Embryonic facial prominence (tissue), 1 donor: ENCODE data around the gene C4A.
"Not testable (repeated sequence)": the region's sequence is repeated elsewhere in the genome, so short reads cannot be mapped to it uniquely, and the experiment has no call there.

Source experiments
- DNase-seq: peaks from one replicate; pipeline ENCODE4 v3.0.0-alpha.2; 2016; ENCODE audit errors: extremely low spot score

C4A gene

GRCh38 chr6:32022100-32022499, 40.2 kb downstream of the C4A start:
- not testable (repeated sequence) for DNase-seq

DNA sequence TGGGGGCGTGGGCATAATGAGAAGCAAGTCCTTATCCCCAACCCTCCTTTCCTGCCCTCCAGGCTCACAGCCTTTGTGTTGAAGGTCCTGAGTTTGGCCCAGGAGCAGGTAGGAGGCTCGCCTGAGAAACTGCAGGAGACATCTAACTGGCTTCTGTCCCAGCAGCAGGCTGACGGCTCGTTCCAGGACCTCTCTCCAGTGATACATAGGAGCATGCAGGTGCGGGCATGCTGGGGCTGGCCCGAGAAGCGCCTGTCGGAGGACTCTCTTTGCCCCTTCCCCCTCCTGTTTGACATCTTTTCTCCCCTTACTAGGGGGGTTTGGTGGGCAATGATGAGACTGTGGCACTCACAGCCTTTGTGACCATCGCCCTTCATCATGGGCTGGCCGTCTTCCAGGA, 46.8 kb downstream of the C4A start:
- DNase-seq = not testable (repeated sequence)

GRCh38 chr6:32029553-32029952, 47.7 kb downstream of the C4A start:
- DNase-seq = not testable (repeated sequence)

DNA sequence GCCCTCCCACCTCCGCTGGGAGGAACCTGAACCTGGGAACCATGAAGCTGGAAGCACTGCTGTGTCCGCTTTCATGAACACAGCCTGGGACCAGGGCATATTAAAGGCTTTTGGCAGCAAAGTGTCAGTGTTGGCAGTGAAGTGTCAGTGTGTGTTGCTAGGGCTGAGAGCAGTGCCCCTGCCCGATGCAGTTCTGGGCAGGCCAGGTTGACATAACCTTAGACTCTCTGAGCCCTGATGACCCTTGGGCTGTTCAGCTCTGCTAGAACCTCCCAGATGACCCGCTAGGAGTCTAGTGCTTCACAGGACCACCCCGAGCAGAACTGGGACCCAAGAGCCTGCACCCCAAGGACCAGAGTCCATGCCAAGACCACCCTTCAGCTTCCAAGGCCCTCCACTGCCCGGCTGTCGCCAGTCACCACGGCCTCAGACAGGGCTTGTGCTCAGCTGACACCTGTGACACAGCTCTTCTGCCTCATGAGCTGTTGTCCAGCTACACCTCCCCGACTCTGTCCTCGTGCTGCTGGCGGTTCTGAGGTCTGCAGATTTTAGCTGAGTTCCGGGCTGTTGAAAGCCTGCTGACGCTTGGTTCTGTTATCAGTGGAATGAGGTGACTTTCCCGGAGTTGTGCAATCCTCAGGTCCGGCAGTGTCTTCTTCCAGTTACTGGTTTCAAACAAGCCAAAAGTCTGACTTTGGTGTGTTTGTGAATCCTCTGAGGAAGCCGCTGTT, 53.6 kb downstream of the C4A start:
- DNase-seq = not testable (repeated sequence)

DNA sequence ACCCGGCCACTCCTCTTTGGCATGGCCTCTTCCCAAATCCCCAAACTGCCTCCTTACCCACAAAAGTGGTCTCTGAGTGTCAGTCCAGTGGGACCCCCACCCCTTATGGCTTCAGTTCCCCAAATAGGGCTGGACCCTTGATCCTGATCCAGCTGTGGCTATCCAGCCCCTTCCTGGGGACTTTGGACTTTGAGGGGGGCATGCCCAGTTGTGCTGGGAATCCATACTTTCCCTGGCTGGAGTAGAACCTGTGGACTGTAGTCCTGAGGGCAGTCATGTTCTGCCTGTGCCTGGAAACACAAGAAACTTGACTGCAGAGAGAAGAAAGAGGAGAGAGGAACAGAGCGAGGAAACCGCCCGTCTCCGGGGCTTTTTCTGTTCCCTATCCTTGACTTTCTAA, 55.3 kb downstream of the C4A start:
- DNase-seq = not testable (repeated sequence)

DNA sequence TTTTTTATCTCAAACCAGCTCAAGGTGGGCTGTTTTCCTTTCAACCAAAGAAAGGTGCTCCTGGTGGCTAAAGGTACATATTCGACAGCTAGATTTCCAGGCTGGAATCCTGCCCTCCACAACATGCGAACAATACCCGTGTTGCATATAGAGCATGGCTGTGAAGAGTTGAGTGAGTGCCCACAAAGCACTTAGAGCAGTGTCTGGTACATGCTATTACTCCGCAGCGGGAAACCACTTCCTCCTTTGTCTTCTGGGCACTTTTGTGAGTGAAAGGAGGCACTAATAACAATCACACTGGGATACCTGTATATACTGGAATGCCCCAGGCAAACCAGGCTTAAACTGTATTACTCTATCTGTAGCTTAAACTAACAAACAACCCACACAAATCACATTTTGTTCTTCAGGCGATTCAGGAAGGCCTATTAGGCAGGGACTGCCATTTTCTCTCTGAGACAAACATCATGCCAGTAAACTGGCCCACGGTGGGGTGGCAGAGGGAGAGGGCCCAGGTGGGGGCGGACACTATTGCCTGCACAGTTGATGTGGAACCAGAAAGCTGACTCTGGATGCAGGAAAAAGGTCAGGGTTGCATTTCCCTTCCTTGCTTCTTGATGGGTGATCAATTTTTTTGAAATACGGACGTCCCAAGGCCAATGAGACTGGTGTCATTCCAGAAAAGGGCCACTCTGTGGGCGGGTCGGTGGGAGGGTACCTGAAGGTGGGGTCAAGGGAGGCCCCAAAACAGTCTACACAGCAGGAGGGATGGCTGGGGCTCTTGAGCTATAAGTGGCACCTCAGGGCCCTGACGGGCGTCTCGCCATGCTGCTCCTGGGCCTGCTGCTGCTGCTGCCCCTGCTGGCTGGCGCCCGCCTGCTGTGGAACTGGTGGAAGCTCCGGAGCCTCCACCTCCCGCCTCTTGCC, 56.0 kb downstream of the C4A start, which contains the start of gene CYP21A2:
CYP21A2 (plus strand) TSS at position 818 of the 927 bp plus-strand sequence; CDS start at position 826, 8 bp downstream.
- not testable (repeated sequence) for DNase-seq

- not testable (repeated sequence) for DNase-seq
Observed at GRCh38 chr6:32038878-32039277, 57.0 kb downstream of the C4A start.

DNA sequence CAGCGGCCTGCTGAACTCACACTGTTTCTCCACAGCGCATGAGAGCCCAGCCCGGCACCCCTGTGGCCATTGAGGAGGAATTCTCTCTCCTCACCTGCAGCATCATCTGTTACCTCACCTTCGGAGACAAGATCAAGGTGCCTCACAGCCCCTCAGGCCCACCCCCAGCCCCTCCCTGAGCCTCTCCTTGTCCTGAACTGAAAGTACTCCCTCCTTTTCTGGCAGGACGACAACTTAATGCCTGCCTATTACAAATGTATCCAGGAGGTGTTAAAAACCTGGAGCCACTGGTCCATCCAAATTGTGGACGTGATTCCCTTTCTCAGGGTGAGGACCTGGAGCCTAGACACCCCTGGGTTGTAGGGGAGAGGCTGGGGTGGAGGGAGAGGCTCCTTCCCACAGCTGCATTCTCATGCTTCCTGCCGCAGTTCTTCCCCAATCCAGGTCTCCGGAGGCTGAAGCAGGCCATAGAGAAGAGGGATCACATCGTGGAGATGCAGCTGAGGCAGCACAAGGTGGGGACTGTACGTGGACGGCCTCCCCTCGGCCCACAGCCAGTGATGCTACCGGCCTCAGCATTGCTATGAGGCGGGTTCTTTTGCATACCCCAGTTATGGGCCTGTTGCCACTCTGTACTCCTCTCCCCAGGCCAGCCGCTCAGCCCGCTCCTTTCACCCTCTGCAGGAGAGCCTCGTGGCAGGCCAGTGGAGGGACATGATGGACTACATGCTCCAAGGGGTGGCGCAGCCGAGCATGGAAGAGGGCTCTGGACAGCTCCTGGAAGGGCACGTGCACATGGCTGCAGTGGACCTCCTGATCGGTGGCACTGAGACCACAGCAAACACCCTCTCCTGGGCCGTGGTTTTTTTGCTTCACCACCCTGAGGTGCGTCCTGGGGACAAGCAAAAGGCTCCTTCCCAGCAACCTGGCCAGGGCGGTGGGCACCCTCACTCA, 57.7 kb downstream of the C4A start:
- not testable (repeated sequence) for DNase-seq

GRCh38 chr6:32040299-32041049, 58.6 kb downstream of the C4A start:
- not testable (repeated sequence) for DNase-seq

DNA sequence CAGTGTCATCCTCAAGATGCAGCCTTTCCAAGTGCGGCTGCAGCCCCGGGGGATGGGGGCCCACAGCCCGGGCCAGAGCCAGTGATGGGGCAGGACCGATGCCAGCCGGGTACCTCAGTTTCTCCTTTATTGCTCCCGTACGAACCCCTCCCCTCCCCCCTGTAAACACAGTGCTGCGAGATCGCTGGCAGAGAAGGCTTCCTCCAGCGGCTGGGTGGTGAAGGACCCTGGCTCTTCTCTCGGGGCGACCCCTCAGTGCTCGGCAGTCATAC, 59.1 kb downstream of the C4A start:
- not testable (repeated sequence) for DNase-seq

DNA sequence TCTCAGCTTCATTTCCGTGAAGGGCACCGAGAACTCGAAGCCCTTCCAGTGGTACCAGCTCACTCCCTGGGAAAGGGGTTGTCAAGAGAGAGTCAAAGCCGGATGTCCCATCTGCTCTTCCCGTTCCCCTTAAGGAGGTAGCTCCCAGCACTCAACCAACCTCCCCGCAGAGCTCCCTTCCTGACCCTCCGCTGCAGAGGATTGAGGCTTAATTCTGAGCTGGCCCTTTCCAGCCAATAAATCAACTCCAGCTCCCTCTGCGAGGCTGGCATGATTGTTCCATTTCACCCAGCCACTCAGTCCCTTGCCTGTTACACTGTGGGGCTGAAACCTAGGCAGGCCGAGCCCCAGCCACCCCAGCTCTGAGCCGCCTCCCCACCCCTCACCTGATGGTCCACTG, 59.5 kb downstream of the C4A start:
- DNase-seq = not testable (repeated sequence)

DNA sequence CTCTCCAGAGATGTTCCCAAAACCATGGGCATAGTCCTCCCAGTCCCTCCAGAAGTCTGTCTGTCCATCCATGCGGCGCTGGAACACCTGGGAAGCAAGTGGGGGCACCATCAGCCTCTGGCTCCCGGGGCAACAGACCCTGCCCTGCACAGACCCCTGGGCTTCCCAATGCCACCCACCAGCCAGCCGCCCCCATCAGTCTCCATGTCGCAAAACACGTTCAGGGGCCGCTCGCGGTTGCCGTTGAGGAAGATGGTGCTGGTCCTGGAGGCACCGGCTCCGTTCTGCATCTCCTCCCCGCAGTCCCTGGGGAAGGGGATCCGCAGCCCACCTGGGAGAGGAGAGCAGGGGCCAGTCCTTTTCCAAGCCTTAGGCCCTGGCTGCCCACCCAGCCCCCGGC, 60.4 kb downstream of the C4A start:
- DNase-seq = not testable (repeated sequence)

DNA sequence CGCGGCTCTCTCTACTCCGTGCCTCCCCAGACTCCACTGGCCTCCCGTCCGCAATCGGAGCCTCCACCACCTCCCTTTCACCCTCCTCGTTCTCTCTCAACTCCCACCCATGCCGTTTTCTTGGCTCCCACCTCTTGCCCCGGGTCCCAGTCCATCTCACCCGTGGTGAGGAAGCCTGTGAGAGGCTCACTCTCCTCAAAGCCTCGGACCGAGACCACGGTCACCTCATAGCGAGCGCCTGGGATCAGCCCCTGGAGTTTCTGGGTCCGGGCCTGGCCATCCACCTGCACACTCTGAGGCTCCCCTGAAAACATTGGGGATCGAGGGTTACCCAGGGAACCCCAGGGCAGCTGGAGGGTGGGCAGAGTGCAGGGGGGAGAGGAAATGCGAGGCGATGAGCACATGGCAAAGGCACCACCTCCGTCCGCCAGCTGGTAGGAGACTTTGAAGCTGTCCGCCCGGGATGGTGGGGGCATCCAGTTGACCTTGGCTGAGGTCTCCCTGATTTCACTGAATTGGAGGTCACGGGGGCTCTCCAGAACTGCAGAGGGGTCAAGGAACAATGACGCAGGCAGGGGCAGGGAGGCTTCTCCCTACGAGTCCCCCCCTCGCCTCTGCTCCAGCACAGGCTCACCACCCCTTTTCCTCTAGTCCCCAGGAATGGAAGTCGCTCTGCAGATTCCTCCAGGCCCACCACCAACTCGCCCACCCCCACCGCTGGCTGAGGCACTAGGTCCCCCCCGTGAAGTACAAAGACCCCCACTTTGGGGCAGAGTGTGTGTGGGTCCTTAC, 61.9 kb downstream of the C4A start:
- not testable (repeated sequence) for DNase-seq

DNA sequence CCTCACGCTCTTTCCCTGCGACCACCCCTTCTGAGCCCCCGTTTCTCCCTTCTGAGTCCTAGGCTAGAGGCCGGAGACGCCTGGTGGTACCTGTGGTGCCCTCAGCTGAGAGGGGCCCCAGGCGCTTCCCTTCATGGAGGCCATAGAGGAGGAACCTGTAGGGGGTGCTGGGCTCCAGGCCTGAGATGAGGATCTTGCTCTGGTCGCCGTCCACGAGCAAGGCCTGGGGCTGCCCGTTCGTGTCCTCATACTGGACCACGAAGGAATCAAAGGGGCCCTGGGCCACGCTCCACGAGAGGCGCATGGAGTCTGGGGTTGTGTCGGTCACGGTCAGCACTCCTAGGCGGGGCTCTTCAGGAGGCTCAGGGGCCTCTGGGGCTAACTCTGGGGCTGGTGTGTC, 63.1 kb downstream of the C4A start:
- not testable (repeated sequence) for DNase-seq

GRCh38 chr6:32045811-32046449, 64.1 kb downstream of the C4A start:
- DNase-seq = no peak

- no peak for DNase-seq
Observed at GRCh38 chr6:32046450-32047083, 64.7 kb downstream of the C4A start.

GRCh38 chr6:32047084-32047478, 65.2 kb downstream of the C4A start:
- DNase-seq = no peak

DNA sequence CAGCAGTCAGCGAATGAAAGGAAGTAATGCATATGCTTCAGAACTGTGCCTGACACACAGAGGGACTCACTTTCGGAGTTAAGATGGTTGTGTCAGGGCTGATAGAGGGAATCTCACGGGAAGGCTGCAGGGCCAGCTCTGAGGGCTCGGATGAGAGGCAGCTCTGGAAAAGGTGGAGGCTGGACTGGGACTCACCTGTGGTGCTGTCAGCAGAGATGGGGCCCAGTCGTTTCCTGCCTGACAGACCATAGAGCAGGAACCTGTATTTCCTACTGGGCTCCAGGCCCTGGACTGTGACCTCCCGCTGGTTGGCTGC, 65.6 kb downstream of the C4A start:
- DNase-seq = no peak
